Stomach (tissue), 4 donors: Measurements from ENCODE around the gene CEP164.

Source experiments
- POLR2A ChIP-seq, 4 donors: fragments of 450-650 bp; IDR thresholded peaks; one replicate each; pipeline ENCODE4 v1.6.1; 2016; ENCODE audit warnings: antibody characterized with exemption in 4 of 4, control low read depth in 2 of 4, mild to moderate bottlenecking in 1 of 4, moderate library complexity in 1 of 4
- TF ChIP-seq, protein P1 (sequence below), 7 experiments: fragments of 450-650 bp in 4 of 7; fragments of 200-600 bp in 3 of 7; sonication (generic) in 3 of 7; IDR thresholded peaks; one replicate each; pipeline ENCODE4 v1.5.1; 2016 to 2019; ENCODE audit warnings: antibody characterized with exemption in 7 of 7, control low read depth in 2 of 7, mild to moderate bottlenecking in 1 of 7

DNA sequence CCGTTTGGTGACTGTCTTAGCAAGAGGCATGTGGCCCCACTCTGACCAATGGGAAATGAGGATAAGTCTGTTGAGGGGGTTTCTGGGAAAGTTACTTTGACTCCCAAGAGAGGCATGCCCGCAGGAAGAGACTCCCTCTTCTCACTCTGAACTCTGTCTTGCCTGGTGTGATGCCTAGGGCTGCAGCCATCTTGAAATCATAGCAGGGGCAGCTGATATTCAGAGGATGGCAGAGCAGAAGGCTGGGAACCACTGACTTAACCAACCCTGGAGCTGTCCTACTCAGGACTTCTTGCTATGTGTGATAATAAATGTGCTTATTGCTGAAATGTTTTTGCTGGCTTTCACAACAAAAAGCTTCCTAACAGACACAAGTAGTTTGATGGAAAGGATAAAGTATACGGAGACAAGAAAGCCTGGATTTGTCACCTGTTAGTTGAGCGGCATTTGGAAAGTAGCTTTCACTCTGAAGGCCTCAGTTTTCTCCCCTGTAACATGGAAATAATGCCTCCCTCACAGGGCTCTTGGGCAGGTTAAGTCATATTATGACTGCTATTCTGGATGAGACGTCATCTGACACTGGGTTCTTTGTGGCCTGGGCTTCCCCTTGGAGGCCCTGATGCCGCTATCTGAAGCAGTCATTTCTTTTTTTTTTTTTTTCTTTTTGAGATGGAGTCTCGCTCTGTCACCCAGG is 128.5 kb downstream of the CEP164 start:
- no peak for TF ChIP-seq POLR2A (IDR thresholded peaks at IDR 0.05)
- TF ChIP-seq, protein P1, sequence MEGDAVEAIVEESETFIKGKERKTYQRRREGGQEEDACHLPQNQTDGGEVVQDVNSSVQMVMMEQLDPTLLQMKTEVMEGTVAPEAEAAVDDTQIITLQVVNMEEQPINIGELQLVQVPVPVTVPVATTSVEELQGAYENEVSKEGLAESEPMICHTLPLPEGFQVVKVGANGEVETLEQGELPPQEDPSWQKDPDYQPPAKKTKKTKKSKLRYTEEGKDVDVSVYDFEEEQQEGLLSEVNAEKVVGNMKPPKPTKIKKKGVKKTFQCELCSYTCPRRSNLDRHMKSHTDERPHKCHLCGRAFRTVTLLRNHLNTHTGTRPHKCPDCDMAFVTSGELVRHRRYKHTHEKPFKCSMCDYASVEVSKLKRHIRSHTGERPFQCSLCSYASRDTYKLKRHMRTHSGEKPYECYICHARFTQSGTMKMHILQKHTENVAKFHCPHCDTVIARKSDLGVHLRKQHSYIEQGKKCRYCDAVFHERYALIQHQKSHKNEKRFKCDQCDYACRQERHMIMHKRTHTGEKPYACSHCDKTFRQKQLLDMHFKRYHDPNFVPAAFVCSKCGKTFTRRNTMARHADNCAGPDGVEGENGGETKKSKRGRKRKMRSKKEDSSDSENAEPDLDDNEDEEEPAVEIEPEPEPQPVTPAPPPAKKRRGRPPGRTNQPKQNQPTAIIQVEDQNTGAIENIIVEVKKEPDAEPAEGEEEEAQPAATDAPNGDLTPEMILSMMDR (IDR thresholded peaks at IDR 0.05), result no peak
